ENCODE data around the gene PACSIN1. TPM values are rescaled to one million over a fixed set of nuclear protein-coding genes. Genes with fewer than 3 reads are reported as not detected.
"Not testable (repeated sequence)": the region's sequence is repeated elsewhere in the genome, so short reads cannot be mapped to it uniquely, and the experiment has no call there.

The PACSIN1 gene
- total and polyA plus RNA-seq, 2 donors (not counting 3 experiments of a cell fraction or from before 2014, with no cell fraction given) = 0.03 TPM; not detected in 1

DNA sequence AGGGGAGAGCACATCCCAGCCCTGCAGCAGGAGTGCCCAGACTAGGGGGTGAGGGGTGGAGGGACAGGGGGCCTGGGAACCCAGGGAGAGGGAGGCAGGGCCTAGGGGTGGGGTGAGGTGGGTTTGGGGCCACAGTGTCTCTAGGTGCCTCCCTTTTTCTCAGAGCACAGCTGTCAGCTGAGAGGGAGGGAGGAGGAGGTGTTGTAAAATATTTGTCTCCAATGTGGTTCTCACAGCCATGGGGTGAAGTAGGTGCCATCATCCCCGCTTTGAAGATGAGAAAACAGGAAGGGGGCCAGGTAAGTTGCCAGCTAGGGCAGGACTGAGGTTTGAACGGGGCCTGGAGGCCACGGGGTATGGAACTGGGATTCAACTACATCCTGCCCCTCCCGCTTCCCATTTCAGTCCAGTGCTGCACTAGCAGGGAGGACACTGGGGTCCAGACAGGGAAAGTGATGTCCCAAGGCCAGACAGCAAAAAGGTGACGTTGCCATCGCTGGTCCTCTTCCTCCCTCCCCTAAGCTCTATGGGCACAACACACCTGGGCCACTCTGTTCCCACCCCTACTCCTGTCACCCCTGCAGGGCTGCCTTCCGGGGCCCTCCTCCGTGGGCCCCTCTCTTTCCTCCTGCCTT lies 20.3 kb downstream of the PACSIN1 start:
- ChIA-PET POLR2A (no interaction called here), CTCF (no interaction called here)
- H3K9ac ChIP-seq (replicated peaks; ENCODE audit: extremely low read depth, insufficient read depth, low read length) = no peak overlapping the region
- H3K4me2 ChIP-seq (ENCODE audit: insufficient read depth, low read length) = no peak overlapping the region
- no peaks in the 10 kb centered on the region for H3K27me3 ChIP-seq (ENCODE audit: control insufficient read depth in 2 of 2, insufficient read depth in 2 of 2, low read length in 2 of 2)
- intact Hi-C loops (cut with micrococcal nuclease) = no loop called here
- H3K4me3 ChIP-seq (replicated peaks in 1 of 3; ENCODE audit: insufficient read depth in 1 of 3, low read depth in 1 of 3, low read length in 3 of 3) = no peak overlapping the region
- H3K9me1 ChIP-seq (replicated peaks; ENCODE audit: control insufficient read depth, extremely low read depth, insufficient read depth, low read length) = no peaks in the 10 kb centered on the region
- H3K79me2 ChIP-seq (ENCODE audit: control insufficient read depth, insufficient read depth, low read length) = no peaks in the 10 kb centered on the region
- no peaks in the 10 kb centered on the region for H3K36me3 ChIP-seq (ENCODE audit: control insufficient read depth in 2 of 2, extremely low read depth in 1 of 2, insufficient read depth in 2 of 2, low read length in 2 of 2)
- dilution Hi-C loops (cut with MboI; ENCODE audit: extremely low pct_ligation_motif_present, low sequenced_read_pairs) = no loop called here
- BruUV-seq (replicated peaks) = no TSS peak
- no peak for TF ChIP-seq POLR2AphosphoS5 (IDR thresholded peaks at IDR 0.05; ENCODE audit: insufficient read depth, low read depth, low read length)
- no peak for TF ChIP-seq GATA2 (IDR thresholded peaks at IDR 0.05; ENCODE audit: insufficient read depth, insufficient read length, low read depth, low read length)
- no peak for TF ChIP-seq FOS (IDR thresholded peaks at IDR 0.05; ENCODE audit: borderline replicate concordance, insufficient read depth, low read length)
- TF ChIP-seq, protein P1, sequence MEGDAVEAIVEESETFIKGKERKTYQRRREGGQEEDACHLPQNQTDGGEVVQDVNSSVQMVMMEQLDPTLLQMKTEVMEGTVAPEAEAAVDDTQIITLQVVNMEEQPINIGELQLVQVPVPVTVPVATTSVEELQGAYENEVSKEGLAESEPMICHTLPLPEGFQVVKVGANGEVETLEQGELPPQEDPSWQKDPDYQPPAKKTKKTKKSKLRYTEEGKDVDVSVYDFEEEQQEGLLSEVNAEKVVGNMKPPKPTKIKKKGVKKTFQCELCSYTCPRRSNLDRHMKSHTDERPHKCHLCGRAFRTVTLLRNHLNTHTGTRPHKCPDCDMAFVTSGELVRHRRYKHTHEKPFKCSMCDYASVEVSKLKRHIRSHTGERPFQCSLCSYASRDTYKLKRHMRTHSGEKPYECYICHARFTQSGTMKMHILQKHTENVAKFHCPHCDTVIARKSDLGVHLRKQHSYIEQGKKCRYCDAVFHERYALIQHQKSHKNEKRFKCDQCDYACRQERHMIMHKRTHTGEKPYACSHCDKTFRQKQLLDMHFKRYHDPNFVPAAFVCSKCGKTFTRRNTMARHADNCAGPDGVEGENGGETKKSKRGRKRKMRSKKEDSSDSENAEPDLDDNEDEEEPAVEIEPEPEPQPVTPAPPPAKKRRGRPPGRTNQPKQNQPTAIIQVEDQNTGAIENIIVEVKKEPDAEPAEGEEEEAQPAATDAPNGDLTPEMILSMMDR (IDR thresholded peaks at IDR 0.05; ENCODE audit: extremely low read depth in 1 of 2, insufficient read depth in 1 of 2, low read depth in 1 of 2, low read length in 2 of 2) = no peak
- no peak for TF ChIP-seq JUN (IDR thresholded peaks at IDR 0.05; ENCODE audit: borderline replicate concordance, insufficient read depth, insufficient read length, low read depth)
- H2AFZ ChIP-seq (ENCODE audit: low read depth, low read length) = no peak overlapping the region
- no peak overlapping the region for H3K27ac ChIP-seq (ENCODE audit: insufficient read depth, low read depth, low read length)
- no peaks in the 10 kb centered on the region for H4K20me1 ChIP-seq (replicated peaks; ENCODE audit: control insufficient read depth, extremely low read depth, insufficient read depth, low read length)
- no peaks in the 10 kb centered on the region for H3K9me3 ChIP-seq (replicated peaks; ENCODE audit: control insufficient read depth, insufficient read depth, low read length)
- H3K4me1 ChIP-seq (ENCODE audit: control insufficient read depth, extremely low read depth, insufficient read depth, low read length) = no peaks in the 10 kb centered on the region
- DNase-seq (ENCODE audit: low read depth, low spot score) (no peak), FAIRE-seq (no peak)

DNA sequence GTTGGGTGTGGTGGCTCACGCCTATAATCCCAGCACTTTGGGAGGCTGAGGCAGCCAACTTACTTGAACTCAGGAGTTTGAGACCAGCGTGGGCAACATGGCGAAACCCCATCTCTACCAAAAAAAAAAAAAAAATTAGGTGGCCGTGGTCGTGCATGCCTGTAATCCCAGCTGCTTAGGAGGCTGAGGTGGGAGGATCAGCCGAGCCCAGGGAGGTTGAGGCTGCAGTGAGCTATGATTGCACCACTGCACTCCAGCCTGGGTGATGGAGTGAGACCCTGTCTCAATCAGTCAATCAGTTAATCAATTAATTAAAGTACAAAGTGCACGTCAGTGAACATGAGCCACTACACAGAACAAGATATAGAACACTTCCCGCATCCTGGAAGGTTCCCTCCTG lies 21.0 kb downstream of the PACSIN1 start:
- H2AFZ ChIP-seq (ENCODE audit: low read depth, low read length); H3K36me3 ChIP-seq (ENCODE audit: control insufficient read depth in 2 of 2, extremely low read depth in 1 of 2, insufficient read depth in 2 of 2, low read length in 2 of 2); H3K9ac ChIP-seq (replicated peaks; ENCODE audit: extremely low read depth, insufficient read depth, low read length); H3K9me3 ChIP-seq (replicated peaks; ENCODE audit: control insufficient read depth, insufficient read depth, low read length); DNase-seq (ENCODE audit: low read depth, low spot score); FAIRE-seq; H3K79me2 ChIP-seq (ENCODE audit: control insufficient read depth, insufficient read depth, low read length); H3K9me1 ChIP-seq (replicated peaks; ENCODE audit: control insufficient read depth, extremely low read depth, insufficient read depth, low read length); H4K20me1 ChIP-seq (replicated peaks; ENCODE audit: control insufficient read depth, extremely low read depth, insufficient read depth, low read length); POLR2A ChIA-PET; H3K4me3 ChIP-seq (replicated peaks in 1 of 3; ENCODE audit: insufficient read depth in 1 of 3, low read depth in 1 of 3, low read length in 3 of 3); dilution Hi-C loops (cut with MboI; ENCODE audit: extremely low pct_ligation_motif_present, low sequenced_read_pairs); H3K4me2 ChIP-seq (ENCODE audit: insufficient read depth, low read length); CTCF ChIA-PET; H3K4me1 ChIP-seq (ENCODE audit: control insufficient read depth, extremely low read depth, insufficient read depth, low read length); BruUV-seq (replicated peaks); H3K27ac ChIP-seq (ENCODE audit: insufficient read depth, low read depth, low read length); intact Hi-C loops (cut with micrococcal nuclease); H3K27me3 ChIP-seq (ENCODE audit: control insufficient read depth in 2 of 2, insufficient read depth in 2 of 2, low read length in 2 of 2): not testable (repeated sequence)

Measured in endothelial cell of umbilical vein (primary cell).